C4-2B (cell line): ENCODE results near the gene SSBP3.

Experiments used
- H3K27ac ChIP-seq: fragments of 450-650 bp; 2 replicates; pipeline ENCODE4 v1.5.1; 2017
- ZFX ChIP-seq: fragments of 450-650 bp; IDR thresholded peaks from 2 replicates; pipeline ENCODE4 v1.6.1; 2017
- TF ChIP-seq, protein P1 (sequence below): fragments of 450-650 bp; conservative IDR thresholded peaks from 2 replicates; pipeline ENCODE4 v1.5.1; 2017; ENCODE audit warnings: mild to moderate bottlenecking

The SSBP3 gene

DNA sequence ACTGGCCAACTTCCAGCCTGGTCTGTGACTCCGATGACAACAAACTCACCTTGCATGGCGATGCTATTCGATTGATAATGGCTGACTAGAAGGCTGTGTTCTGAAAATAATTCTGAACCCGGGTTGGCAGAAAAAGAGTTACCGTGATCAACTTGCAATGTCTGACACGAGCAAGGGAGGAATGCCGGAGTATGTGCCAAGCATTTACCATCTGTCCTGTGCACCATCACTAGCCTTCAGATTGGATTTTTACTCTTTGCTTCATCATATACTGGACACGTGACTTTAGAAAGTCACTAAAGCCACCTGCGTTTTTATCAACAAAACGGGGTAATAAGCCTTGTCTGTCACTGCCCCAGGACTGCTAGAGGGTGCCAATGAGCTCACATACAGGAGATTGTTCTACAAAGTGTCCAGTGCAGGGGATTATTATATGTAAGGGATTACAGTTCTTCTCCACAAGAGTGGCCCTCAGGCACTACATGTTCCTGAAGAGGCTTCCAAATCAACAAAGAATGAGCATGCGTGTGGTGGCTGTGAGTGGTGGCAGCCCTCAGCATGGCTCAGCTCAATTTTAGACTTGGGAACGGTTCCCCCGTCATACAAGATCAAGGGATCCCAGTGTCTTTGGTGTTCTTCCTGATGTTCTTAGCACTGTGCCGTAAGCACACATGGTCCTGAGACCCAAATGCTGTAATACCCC, 35.8 kb downstream of the SSBP3 start:
- peak overlapping the region; percentile 59; the same call in 1 of the 2 replicates for H3K27ac ChIP-seq
- no peak for TF ChIP-seq ZFX
- TF ChIP-seq, protein P1, sequence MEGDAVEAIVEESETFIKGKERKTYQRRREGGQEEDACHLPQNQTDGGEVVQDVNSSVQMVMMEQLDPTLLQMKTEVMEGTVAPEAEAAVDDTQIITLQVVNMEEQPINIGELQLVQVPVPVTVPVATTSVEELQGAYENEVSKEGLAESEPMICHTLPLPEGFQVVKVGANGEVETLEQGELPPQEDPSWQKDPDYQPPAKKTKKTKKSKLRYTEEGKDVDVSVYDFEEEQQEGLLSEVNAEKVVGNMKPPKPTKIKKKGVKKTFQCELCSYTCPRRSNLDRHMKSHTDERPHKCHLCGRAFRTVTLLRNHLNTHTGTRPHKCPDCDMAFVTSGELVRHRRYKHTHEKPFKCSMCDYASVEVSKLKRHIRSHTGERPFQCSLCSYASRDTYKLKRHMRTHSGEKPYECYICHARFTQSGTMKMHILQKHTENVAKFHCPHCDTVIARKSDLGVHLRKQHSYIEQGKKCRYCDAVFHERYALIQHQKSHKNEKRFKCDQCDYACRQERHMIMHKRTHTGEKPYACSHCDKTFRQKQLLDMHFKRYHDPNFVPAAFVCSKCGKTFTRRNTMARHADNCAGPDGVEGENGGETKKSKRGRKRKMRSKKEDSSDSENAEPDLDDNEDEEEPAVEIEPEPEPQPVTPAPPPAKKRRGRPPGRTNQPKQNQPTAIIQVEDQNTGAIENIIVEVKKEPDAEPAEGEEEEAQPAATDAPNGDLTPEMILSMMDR = no peak

DNA sequence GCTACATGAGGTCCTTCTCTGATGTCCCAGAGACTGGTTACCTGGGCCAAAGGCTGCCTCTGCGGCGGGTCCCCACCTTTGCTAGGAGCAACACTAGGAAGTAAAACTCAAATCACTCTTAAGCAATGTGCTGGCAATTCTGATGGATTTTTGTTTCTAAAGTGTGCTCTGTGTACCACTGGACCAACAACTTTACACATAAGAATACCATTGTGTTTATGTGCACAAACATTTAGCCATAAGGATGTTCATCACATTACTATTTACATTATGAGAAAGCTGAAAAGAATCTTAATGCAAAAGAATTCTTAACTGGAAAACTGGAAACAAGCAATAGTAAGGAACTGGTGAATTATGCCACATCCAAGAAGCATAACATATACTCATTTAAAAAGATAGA, 38.6 kb downstream of the SSBP3 start:
- TF ChIP-seq, protein P1 = no peak
- TF ChIP-seq ZFX = no peak
- no peak overlapping the region for H3K27ac ChIP-seq

DNA sequence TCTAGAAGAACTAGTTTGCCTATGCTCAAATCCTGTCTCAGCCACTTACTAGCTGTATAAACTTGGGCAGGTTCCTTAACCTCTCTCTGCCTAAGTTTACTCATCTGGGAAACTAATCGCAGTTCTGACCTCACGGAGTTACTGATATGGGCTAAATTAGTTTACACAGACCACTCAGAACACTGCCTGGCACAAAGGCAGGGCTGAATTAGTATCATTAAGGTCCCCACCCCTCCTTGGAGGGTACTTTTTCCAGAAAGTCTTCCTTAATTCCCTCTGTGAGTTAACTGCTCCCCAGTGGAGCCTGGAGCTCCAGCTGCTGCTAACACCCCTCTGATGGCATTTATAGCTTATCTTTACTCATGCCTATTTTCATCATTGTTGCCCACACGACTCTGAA, 40.3 kb downstream of the SSBP3 start:
- H3K27ac ChIP-seq = no peak overlapping the region
- TF ChIP-seq ZFX = no peak
- TF ChIP-seq, protein P1 = no peak

DNA sequence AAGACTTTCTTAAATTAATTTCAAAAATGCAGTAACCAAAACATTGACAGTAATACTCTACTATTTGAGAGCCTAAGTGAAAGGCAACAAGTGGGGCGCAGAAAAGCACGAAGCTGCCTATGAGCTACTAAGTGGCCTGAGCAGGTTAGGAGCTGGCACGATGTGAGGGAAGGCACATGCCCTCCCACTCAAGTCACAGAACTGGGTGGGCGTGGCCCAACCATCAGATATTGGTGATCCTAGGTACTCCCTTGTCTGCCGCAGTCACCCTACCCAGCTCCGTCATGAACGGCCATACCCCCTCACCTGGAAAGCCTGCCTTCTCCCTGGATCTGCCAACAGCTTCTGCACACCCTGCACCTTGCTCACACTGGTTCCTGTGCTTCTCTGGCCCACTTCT, 40.8 kb downstream of the SSBP3 start:
- H3K27ac ChIP-seq = no peak overlapping the region
- TF ChIP-seq ZFX = no peak
- TF ChIP-seq, protein P1 = no peak

DNA sequence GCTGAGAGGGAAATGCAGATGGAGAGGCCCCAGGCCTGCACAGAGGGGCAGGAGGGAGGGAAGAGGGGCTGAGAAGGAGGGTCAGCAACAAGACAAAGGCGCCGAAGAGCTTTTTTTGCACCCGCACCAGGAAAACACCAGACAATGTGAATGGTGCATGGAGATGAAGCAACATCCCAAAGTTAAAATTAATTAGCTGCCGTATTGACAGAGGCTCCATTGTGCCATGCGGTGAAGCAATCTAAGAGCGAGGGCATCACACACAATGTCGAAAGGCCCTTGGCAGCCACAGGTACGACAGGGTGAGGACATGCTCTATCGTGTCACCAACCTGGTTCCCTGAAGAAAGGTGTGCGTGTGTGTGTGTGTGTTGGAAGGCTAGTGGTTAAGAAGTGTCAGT, 41.2 kb downstream of the SSBP3 start:
- TF ChIP-seq, protein P1 = no peak
- TF ChIP-seq ZFX = no peak
- no peak overlapping the region for H3K27ac ChIP-seq

DNA sequence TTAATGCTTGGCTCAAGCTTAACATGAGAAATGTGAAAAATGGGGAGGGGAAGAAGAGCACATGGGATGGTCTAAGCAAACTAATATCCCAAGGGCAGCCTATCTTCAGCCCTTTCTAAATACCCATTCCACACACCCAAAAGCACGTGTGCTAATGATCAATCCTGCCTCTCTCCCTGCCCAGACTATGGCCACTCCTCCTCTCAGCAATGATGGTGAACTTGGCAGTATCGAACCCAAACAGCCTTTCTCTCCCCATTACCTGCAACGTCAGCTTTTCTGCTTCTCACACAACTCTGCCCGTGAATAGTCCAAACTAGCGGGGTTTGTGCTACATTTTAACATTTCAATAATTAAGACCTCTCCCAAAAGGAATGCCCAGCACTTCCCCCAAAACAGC, 41.6 kb downstream of the SSBP3 start:
- no peak overlapping the region for H3K27ac ChIP-seq
- TF ChIP-seq, protein P1 = no peak
- no peak for TF ChIP-seq ZFX

DNA sequence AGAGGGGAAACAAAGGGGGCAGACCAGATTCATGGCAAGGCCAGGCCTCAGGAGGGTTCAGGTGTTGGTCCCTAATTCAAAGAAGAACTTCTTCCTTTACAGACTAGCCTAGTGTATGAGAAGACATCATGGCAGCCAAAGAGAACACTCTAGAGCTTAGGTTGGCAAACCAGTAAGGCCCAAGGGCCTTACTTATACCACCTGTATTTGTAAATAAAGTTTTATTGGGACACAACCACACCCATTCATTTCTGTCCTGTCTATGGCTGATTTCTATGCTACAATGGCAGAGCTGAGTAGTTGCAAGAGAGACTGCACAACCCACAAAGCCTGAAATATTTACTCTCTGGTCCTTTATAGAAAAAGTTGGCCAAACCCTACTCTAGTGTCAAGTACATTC, 42.3 kb downstream of the SSBP3 start:
- TF ChIP-seq, protein P1 = no peak
- no peak for TF ChIP-seq ZFX
- no peak overlapping the region for H3K27ac ChIP-seq
